Skeletal muscle satellite cell (primary cell): ENCODE measurements around the gene UBXN7.
"Not testable (repeated sequence)": the region's sequence is repeated elsewhere in the genome, so short reads cannot be mapped to it uniquely, and the experiment has no call there.

ENCODE experiments used
- H3K27me3 ChIP-seq: 2 replicates; pipeline ENCODE4 v1.7.0; 2013; ENCODE audit warnings: low read length; ENCODE audit not compliant: control insufficient read depth, insufficient read depth
- H3K36me3 ChIP-seq: 2 replicates; pipeline ENCODE4 v1.7.0; 2013; ENCODE audit warnings: mild to moderate bottlenecking, control low read depth, low read length; ENCODE audit not compliant: insufficient read depth
- H3K4me1 ChIP-seq: 2 replicates; pipeline ENCODE4 v1.7.0; 2013; ENCODE audit warnings: low read length; ENCODE audit not compliant: control insufficient read depth, insufficient read depth
- H3K4me2 ChIP-seq: 2 replicates; pipeline ENCODE4 v1.7.0; 2013; ENCODE audit warnings: mild to moderate bottlenecking, low read length
- H3K4me3 ChIP-seq: 2 replicates; pipeline ENCODE4 v1.7.0; 2013; ENCODE audit warnings: low read length
- H3K9ac ChIP-seq: 2 replicates; pipeline ENCODE4 v1.7.0; 2013; ENCODE audit warnings: mild to moderate bottlenecking, low read depth, low read length, moderate library complexity
- H3K9me3 ChIP-seq: replicated peaks from 2 replicates; pipeline ENCODE4 v1.7.0; 2013; ENCODE audit warnings: mild to moderate bottlenecking, control low read depth, low read length

Gene UBXN7

GRCh38 chr3:196412704-196413103, 19.5 kb downstream of the UBXN7 start:
- Histone ChIP-seq H3K9me3 (no peaks in the 10 kb centered on the region), H3K27me3 (no peaks in the 10 kb centered on the region), H3K4me1 (peaks cover 10% of the 10 kb centered on the region), H3K36me3 (peaks cover 2% of the 10 kb centered on the region), H3K9ac (no peak overlapping the region), H3K4me3 (no peak overlapping the region), H3K4me2 (no peak overlapping the region)

- peaks cover 10% of the 10 kb centered on the region for H3K36me3 ChIP-seq
- H3K9me3 ChIP-seq, result no peaks in the 10 kb centered on the region
- no peak overlapping the region for H3K4me3 ChIP-seq
- H3K4me2 ChIP-seq, result no peak overlapping the region
- peaks cover 14% of the 10 kb centered on the region for H3K4me1 ChIP-seq
- H3K9ac ChIP-seq, result no peak overlapping the region
- H3K27me3 ChIP-seq, result no peaks in the 10 kb centered on the region
Measured at GRCh38 chr3:196409409-196409808, 22.8 kb downstream of the UBXN7 start.

- H3K4me1 ChIP-seq, result peaks cover 11% of the 10 kb centered on the region
- no peaks in the 10 kb centered on the region for H3K9me3 ChIP-seq
- H3K4me2 ChIP-seq, result no peak overlapping the region
- peaks cover 12% of the 10 kb centered on the region for H3K36me3 ChIP-seq
- no peak overlapping the region for H3K4me3 ChIP-seq
- H3K9ac ChIP-seq, result no peak overlapping the region
- H3K27me3 ChIP-seq, result no peaks in the 10 kb centered on the region
Measured at GRCh38 chr3:196408565-196409300, 23.5 kb downstream of the UBXN7 start.

GRCh38 chr3:196406811-196407470, 25.3 kb downstream of the UBXN7 start:
- peak overlapping the region; percentile 26 for H3K4me2 ChIP-seq
- H3K9ac ChIP-seq, result no peak overlapping the region

GRCh38 chr3:196400331-196400730, 31.9 kb downstream of the UBXN7 start:
- Histone ChIP-seq H3K27me3 (no peaks in the 10 kb centered on the region), H3K36me3 (peaks cover 29% of the 10 kb centered on the region), H3K4me2 (no peak overlapping the region), H3K9ac (no peak overlapping the region), H3K4me1 (peaks cover 15% of the 10 kb centered on the region), H3K4me3 (no peak overlapping the region), H3K9me3 (no peaks in the 10 kb centered on the region)

More at GRCh38 chr3:196406811-196407470, 25.3 kb downstream of the UBXN7 start:
- Histone ChIP-seq H3K4me1 (peaks cover 11% of the 10 kb centered on the region), H3K4me3 (peak overlapping the region; percentile 44), H3K9me3 (no peaks in the 10 kb centered on the region), H3K27me3 (no peaks in the 10 kb centered on the region), H3K36me3 (peaks cover 17% of the 10 kb centered on the region)

GRCh38 chr3:196399485-196399945, 32.7 kb downstream of the UBXN7 start:
- Histone ChIP-seq H3K4me3 (no peak overlapping the region), H3K4me2 (no peak overlapping the region), H3K27me3 (no peaks in the 10 kb centered on the region), H3K36me3 (peaks cover 24% of the 10 kb centered on the region), H3K9me3 (no peaks in the 10 kb centered on the region), H3K9ac (no peak overlapping the region), H3K4me1 (peaks cover 15% of the 10 kb centered on the region)

- Histone ChIP-seq H3K4me3 (no peak overlapping the region), H3K27me3 (no peaks in the 10 kb centered on the region), H3K9me3 (no peaks in the 10 kb centered on the region), H3K9ac (no peak overlapping the region), H3K4me1 (peaks cover 15% of the 10 kb centered on the region), H3K4me2 (no peak overlapping the region), H3K36me3 (peaks cover 23% of the 10 kb centered on the region)
Measured at GRCh38 chr3:196398782-196399181, 33.4 kb downstream of the UBXN7 start.

- Histone ChIP-seq H3K4me2 (no peak overlapping the region), H3K4me1 (peaks cover 15% of the 10 kb centered on the region), H3K4me3 (no peak overlapping the region), H3K36me3 (peaks cover 26% of the 10 kb centered on the region), H3K9me3 (no peaks in the 10 kb centered on the region), H3K9ac (no peak overlapping the region), H3K27me3 (no peaks in the 10 kb centered on the region)
Measured at GRCh38 chr3:196397941-196398340, 34.3 kb downstream of the UBXN7 start.

GRCh38 chr3:196390116-196390515, 42.1 kb downstream of the UBXN7 start:
- H3K9me3 ChIP-seq, result no peaks in the 10 kb centered on the region
- H3K4me3 ChIP-seq, result no peak overlapping the region
- H3K36me3 ChIP-seq, result peaks cover 30% of the 10 kb centered on the region
- H3K4me1 ChIP-seq, result peaks cover 12% of the 10 kb centered on the region
- no peak overlapping the region for H3K4me2 ChIP-seq
- H3K9ac ChIP-seq, result no peak overlapping the region
- H3K27me3 ChIP-seq, result no peaks in the 10 kb centered on the region

GRCh38 chr3:196388956-196389355, 43.3 kb downstream of the UBXN7 start:
- H3K4me1 ChIP-seq, result peaks cover 12% of the 10 kb centered on the region
- H3K9me3 ChIP-seq, result no peaks in the 10 kb centered on the region
- peaks cover 30% of the 10 kb centered on the region for H3K36me3 ChIP-seq
- no peak overlapping the region for H3K9ac ChIP-seq
- H3K27me3 ChIP-seq, result no peaks in the 10 kb centered on the region
- no peak overlapping the region for H3K4me3 ChIP-seq
- H3K4me2 ChIP-seq, result no peak overlapping the region

- Histone ChIP-seq H3K36me3 (peaks cover 25% of the 10 kb centered on the region), H3K4me1 (peaks cover 12% of the 10 kb centered on the region)
- not testable (repeated sequence) for H3K9me3 ChIP-seq, H3K27me3 ChIP-seq, H3K4me3 ChIP-seq, H3K9ac ChIP-seq, H3K4me2 ChIP-seq
Measured at GRCh38 chr3:196387941-196388340, 44.3 kb downstream of the UBXN7 start.

GRCh38 chr3:196386797-196387196, 45.4 kb downstream of the UBXN7 start:
- Histone ChIP-seq H3K36me3 (peaks cover 22% of the 10 kb centered on the region), H3K4me1 (peaks cover 12% of the 10 kb centered on the region)
- H3K9me3 ChIP-seq, H3K9ac ChIP-seq, H3K4me3 ChIP-seq, H3K4me2 ChIP-seq, H3K27me3 ChIP-seq: not testable (repeated sequence)
